ENCODE measurements around the gene ZNF48.

Gene ZNF48

GRCh38 chr16:30395155-30395991 is at the start of gene ZNF48:
ZNF48 (plus strand) TSS chr16:30395420; CDS start chr16:30395795, 375 bp downstream.
- Mint-ChIP-seq H3K4me3 (peak within 1 kb of the TSS; percentile 84), H3K36me3 (peaks cover 13% of the 10 kb centered on the region), H3K27me3 (no peaks in the 10 kb centered on the region), H3K9me3 (no peaks in the 10 kb centered on the region), H3K27ac (peak within 1 kb of the TSS; percentile 90), H3K4me1 (peaks cover 47% of the 10 kb centered on the region)
- peak; percentile 95 for ATAC-seq

GRCh38 chr16:30346286-30346685 is 48.9 kb upstream of the ZNF48 start:
- ATAC-seq = no peak
- Mint-ChIP-seq H3K4me3 (no peak overlapping the region), H3K9me3 (no peaks in the 10 kb centered on the region), H3K36me3 (peaks cover 20% of the 10 kb centered on the region), H3K27ac (no peak overlapping the region), H3K4me1 (peaks cover 26% of the 10 kb centered on the region), H3K27me3 (no peaks in the 10 kb centered on the region)

GRCh38 chr16:30348113-30348512 is 47.1 kb upstream of the ZNF48 start:
- H3K36me3 Mint-ChIP-seq = peaks cover 38% of the 10 kb centered on the region
- H3K4me3 Mint-ChIP-seq = no peak overlapping the region
- no peak for ATAC-seq
- H3K9me3 Mint-ChIP-seq = no peaks in the 10 kb centered on the region
- H3K27ac Mint-ChIP-seq = no peak overlapping the region
- H3K4me1 Mint-ChIP-seq = peaks cover 41% of the 10 kb centered on the region
- no peaks in the 10 kb centered on the region for H3K27me3 Mint-ChIP-seq

- Mint-ChIP-seq H3K9me3 (no peaks in the 10 kb centered on the region), H3K4me1 (peaks cover 49% of the 10 kb centered on the region), H3K27me3 (no peaks in the 10 kb centered on the region), H3K27ac (peak overlapping the region; percentile 82), H3K36me3 (peaks cover 46% of the 10 kb centered on the region), H3K4me3 (no peak overlapping the region)
- no peak for ATAC-seq
These were observed 46.3 kb upstream of the ZNF48 start for GRCh38 chr16:30348929-30349328.

GRCh38 chr16:30349675-30350074 is 45.5 kb upstream of the ZNF48 start:
- peak; percentile 55 for ATAC-seq
- Mint-ChIP-seq H3K27me3 (no peaks in the 10 kb centered on the region), H3K27ac (peak overlapping the region; percentile 82), H3K4me1 (peaks cover 57% of the 10 kb centered on the region), H3K4me3 (peak overlapping the region; percentile 32), H3K36me3 (peaks cover 54% of the 10 kb centered on the region), H3K9me3 (no peaks in the 10 kb centered on the region)

GRCh38 chr16:30350134-30350871 is 44.9 kb upstream of the ZNF48 start:
- peak overlapping the region; percentile 18 for H3K4me3 Mint-ChIP-seq
- H3K4me1 Mint-ChIP-seq = peaks cover 60% of the 10 kb centered on the region
- H3K36me3 Mint-ChIP-seq = peaks cover 54% of the 10 kb centered on the region
- H3K27ac Mint-ChIP-seq = peak overlapping the region; percentile 82
- no peaks in the 10 kb centered on the region for H3K27me3 Mint-ChIP-seq
- no peaks in the 10 kb centered on the region for H3K9me3 Mint-ChIP-seq
- peak; percentile 81 for ATAC-seq

- Mint-ChIP-seq H3K27me3 (no peaks in the 10 kb centered on the region), H3K27ac (peak overlapping the region; percentile 82), H3K4me3 (peak overlapping the region; percentile 1), H3K36me3 (peaks cover 54% of the 10 kb centered on the region), H3K4me1 (peaks cover 67% of the 10 kb centered on the region), H3K9me3 (no peaks in the 10 kb centered on the region)
- ATAC-seq = no peak
These were observed 44.2 kb upstream of the ZNF48 start for GRCh38 chr16:30351001-30351441.

- Mint-ChIP-seq H3K4me1 (peaks cover 75% of the 10 kb centered on the region), H3K9me3 (no peaks in the 10 kb centered on the region), H3K4me3 (no peak overlapping the region), H3K27ac (peak overlapping the region; percentile 82), H3K36me3 (peaks cover 57% of the 10 kb centered on the region), H3K27me3 (no peaks in the 10 kb centered on the region)
- no peak for ATAC-seq
These were observed 43.4 kb upstream of the ZNF48 start for GRCh38 chr16:30351586-30352419.

GRCh38 chr16:30352488-30353401 is 42.5 kb upstream of the ZNF48 start:
- peaks cover 64% of the 10 kb centered on the region for H3K36me3 Mint-ChIP-seq
- H3K27me3 Mint-ChIP-seq = no peaks in the 10 kb centered on the region
- no peak overlapping the region for H3K27ac Mint-ChIP-seq
- H3K9me3 Mint-ChIP-seq = no peaks in the 10 kb centered on the region
- H3K4me3 Mint-ChIP-seq = no peak overlapping the region
- ATAC-seq = no peak
- peaks cover 82% of the 10 kb centered on the region for H3K4me1 Mint-ChIP-seq

- no peaks in the 10 kb centered on the region for H3K9me3 Mint-ChIP-seq
- no peak for ATAC-seq
- peaks cover 82% of the 10 kb centered on the region for H3K4me1 Mint-ChIP-seq
- no peak overlapping the region for H3K27ac Mint-ChIP-seq
- peak overlapping the region; percentile 90 for H3K4me3 Mint-ChIP-seq
- H3K36me3 Mint-ChIP-seq = peaks cover 69% of the 10 kb centered on the region
- H3K27me3 Mint-ChIP-seq = no peaks in the 10 kb centered on the region
These were observed 41.6 kb upstream of the ZNF48 start for GRCh38 chr16:30353438-30354129.

GRCh38 chr16:30354423-30355143 is 40.6 kb upstream of the ZNF48 start:
- H3K4me1 Mint-ChIP-seq = peaks cover 72% of the 10 kb centered on the region
- H3K27me3 Mint-ChIP-seq = no peaks in the 10 kb centered on the region
- no peaks in the 10 kb centered on the region for H3K9me3 Mint-ChIP-seq
- ATAC-seq = peak; percentile 48
- peak overlapping the region; percentile 90 for H3K4me3 Mint-ChIP-seq
- peaks cover 66% of the 10 kb centered on the region for H3K36me3 Mint-ChIP-seq
- H3K27ac Mint-ChIP-seq = peak overlapping the region; percentile 95

- no peaks in the 10 kb centered on the region for H3K9me3 Mint-ChIP-seq
- peaks cover 65% of the 10 kb centered on the region for H3K4me1 Mint-ChIP-seq
- H3K4me3 Mint-ChIP-seq = peak within 1 kb of the TSS; percentile 90
- peak within 1 kb of the TSS; percentile 95 for H3K27ac Mint-ChIP-seq
- ATAC-seq = peak; percentile 87
- no peaks in the 10 kb centered on the region for H3K27me3 Mint-ChIP-seq
- H3K36me3 Mint-ChIP-seq = peaks cover 65% of the 10 kb centered on the region
These were observed 39.9 kb upstream of the ZNF48 start, which contains the start of gene CD2BP2 for GRCh38 chr16:30355144-30355953. CD2BP2 (minus strand) TSS chr16:30355308; CDS start chr16:30354681, 627 bp downstream.
